K562 (cell line): Measurements from ENCODE around the gene KNL1. TPM values are rescaled to one million over a fixed set of nuclear protein-coding genes. Genes with fewer than 3 reads are reported as not detected.

Source experiments
- CEBPG ChIP-seq, 3 experiments: fragments of 200-800 bp in 1 of 3; sonication (Bioruptor generic) in 1 of 3; sonication (generic) in 1 of 3; formaldehyde crosslinking in 1 of 3; IDR thresholded peaks in 2 of 3; conservative IDR thresholded peaks in 1 of 3; 2 replicates each; pipeline versions ENCODE4 v1.6.1 to v1.8.0; 2016 to 2022; ENCODE audit warnings: missing compliant biosample characterization in 2 of 3, missing genetic modification characterization in 2 of 3, mild to moderate bottlenecking in 1 of 3, missing genetic modification reagents in 1 of 3
- DIDO1 ChIP-seq: fragments of 450-650 bp; IDR thresholded peaks from 2 replicates; pipeline ENCODE4 v1.6.1; 2016; ENCODE audit warnings: low read depth, missing biosample characterization, missing genetic modification characterization
- DMBX1 ChIP-seq: fragments of 250-450 bp; sonication (Bioruptor Pico); IDR thresholded peaks from 2 replicates; pipeline ENCODE4 v1.8.0; 2022; ENCODE audit warnings: inconsistent platforms, mild to moderate bottlenecking, moderate library complexity, borderline replicate concordance
- ESRRA ChIP-seq: fragments of 450-650 bp; IDR thresholded peaks from 2 replicates; pipeline ENCODE4 v1.6.1; 2014; ENCODE audit warnings: low read depth, mild to moderate bottlenecking, moderate library complexity, borderline replicate concordance
- FOXM1 ChIP-seq, 2 experiments: fragments of 450-650 bp in 1 of 2; sonication (generic) in 1 of 2; formaldehyde crosslinking in 1 of 2; IDR thresholded peaks; 2 replicates each; pipeline versions ENCODE4 v1.6.1 to v1.9.0; 2017 to 2022; ENCODE audit warnings: low read depth in 2 of 2, mild to moderate bottlenecking in 2 of 2, missing genetic modification reagents in 1 of 2, moderate library complexity in 1 of 2
- HDAC1 ChIP-seq, 2 experiments: fragments of 450-650 bp; IDR thresholded peaks; 2 replicates each; pipeline ENCODE4 v1.6.1; 2016 to 2017; ENCODE audit warnings: inconsistent platforms in 1 of 2, mild to moderate bottlenecking in 1 of 2, moderate library complexity in 1 of 2
- IFI16 ChIP-seq: fragments of 250-450 bp; sonication (Bioruptor Pico); IDR thresholded peaks from 2 replicates; pipeline ENCODE4 v2.1.2; 2022; ENCODE audit warnings: mild to moderate bottlenecking, inconsistent platforms
- IRF9 ChIP-seq: fragments of 450-650 bp; IDR thresholded peaks from 2 replicates; pipeline ENCODE4 v1.6.1; 2016; ENCODE audit warnings: missing biosample characterization, missing genetic modification characterization
- KAT7 ChIP-seq: sonication (generic); formaldehyde crosslinking; IDR thresholded peaks from 2 replicates; pipeline ENCODE4 v1.8.0; 2022; ENCODE audit warnings: missing genetic modification reagents, mild to moderate bottlenecking, borderline replicate concordance
- NFRKB ChIP-seq: fragments of 450-650 bp; IDR thresholded peaks from 2 replicates; pipeline ENCODE4 v1.6.1; 2016; ENCODE audit warnings: low read depth
- NRF1 ChIP-seq, 2 experiments: fragments of 450-650 bp; IDR thresholded peaks in 1 of 2; conservative IDR thresholded peaks in 1 of 2; 2 replicates each; pipeline ENCODE4 v1.6.1; 2014; ENCODE audit warnings: mild to moderate bottlenecking in 2 of 2
- OTX1 ChIP-seq: fragments of 450-650 bp; formaldehyde crosslinking; IDR thresholded peaks from 2 replicates; pipeline ENCODE4 v1.4.0; 2022; ENCODE audit warnings: mild to moderate bottlenecking
- RBM17 ChIP-seq: fragments of 200-400 bp; formaldehyde crosslinking; IDR thresholded peaks from 2 replicates; pipeline ENCODE4 v1.6.1; 2017; ENCODE audit warnings: low read depth, mild to moderate bottlenecking, low read length, borderline replicate concordance
- RBM39 ChIP-seq: fragments of 200-400 bp; formaldehyde crosslinking; optimal IDR thresholded peaks from 2 replicates; pipeline ENCODE3; 2018; ENCODE audit warnings: low read depth, low read length
- TCFL5 ChIP-seq: fragments of 250-450 bp; sonication (Bioruptor Pico); conservative IDR thresholded peaks from 2 replicates; pipeline ENCODE4 v1.6.1; 2021; ENCODE audit warnings: mild to moderate bottlenecking, moderate library complexity, matching md5 sums
- ZBTB33 ChIP-seq: sonication (generic); formaldehyde crosslinking; IDR thresholded peaks from 2 replicates; pipeline ENCODE4 v1.8.1; 2023; ENCODE audit warnings: mild to moderate bottlenecking, missing genetic modification reagents
- polyA plus RNA-seq, 8 experiments: library from polyadenylated mRNA; depleted of rRNA in 4 of 8; stranded (reverse) in 5 of 8; unstranded in 3 of 8; fragments of >200 nt; fragmentation: Nextera tagmentation in 2 of 8; fragmentation: Illumina TruSeq in 1 of 8; extraction: Ambion mirVana in 2 of 8; extraction: Trizol in 1 of 8; gene quantifications; 2 replicates each; pipeline versions ENCODE4 v1.2.1 to v1.2.3, GENCODE V29; 2011 to 2014; ENCODE audit warnings: inconsistent platforms in 1 of 8, missing spikeins in 1 of 8
- total RNA-seq, 7 experiments: library from RNA; depleted of rRNA in 6 of 7; stranded (reverse); fragments of >200 nt in 6 of 7; fragmentation: Illumina TruSeq in 2 of 7; extraction: Trizol in 2 of 7; gene quantifications; 2 replicates each; pipeline versions ENCODE4 v1.2.1 to v1.2.3, GENCODE V29; 2011 to 2021; ENCODE audit warnings: low replicate concordance in 1 of 7
- TF ChIP-seq, protein P1 (sequence below): fragments of 450-650 bp; IDR thresholded peaks from 2 replicates; pipeline ENCODE4 v1.6.1; 2016; ENCODE audit warnings: borderline replicate concordance
- TF ChIP-seq, protein P2 (sequence below): sonication (generic); formaldehyde crosslinking; IDR thresholded peaks from 2 replicates; pipeline ENCODE4 v1.8.1; 2023; ENCODE audit warnings: mild to moderate bottlenecking, missing genetic modification reagents

Gene KNL1
- total and polyA plus RNA-seq, 9 of the 15 experiments (the other 6 are each of a cell fraction or from before 2014, with no cell fraction given), result 14.5 to 65.4 (median 34.6) TPM

GRCh38 chr15:40569129-40569953 is 24.7 kb upstream of the KNL1 start, which contains the start of gene RPUSD2 (continued):
- TF ChIP-seq, protein P1, sequence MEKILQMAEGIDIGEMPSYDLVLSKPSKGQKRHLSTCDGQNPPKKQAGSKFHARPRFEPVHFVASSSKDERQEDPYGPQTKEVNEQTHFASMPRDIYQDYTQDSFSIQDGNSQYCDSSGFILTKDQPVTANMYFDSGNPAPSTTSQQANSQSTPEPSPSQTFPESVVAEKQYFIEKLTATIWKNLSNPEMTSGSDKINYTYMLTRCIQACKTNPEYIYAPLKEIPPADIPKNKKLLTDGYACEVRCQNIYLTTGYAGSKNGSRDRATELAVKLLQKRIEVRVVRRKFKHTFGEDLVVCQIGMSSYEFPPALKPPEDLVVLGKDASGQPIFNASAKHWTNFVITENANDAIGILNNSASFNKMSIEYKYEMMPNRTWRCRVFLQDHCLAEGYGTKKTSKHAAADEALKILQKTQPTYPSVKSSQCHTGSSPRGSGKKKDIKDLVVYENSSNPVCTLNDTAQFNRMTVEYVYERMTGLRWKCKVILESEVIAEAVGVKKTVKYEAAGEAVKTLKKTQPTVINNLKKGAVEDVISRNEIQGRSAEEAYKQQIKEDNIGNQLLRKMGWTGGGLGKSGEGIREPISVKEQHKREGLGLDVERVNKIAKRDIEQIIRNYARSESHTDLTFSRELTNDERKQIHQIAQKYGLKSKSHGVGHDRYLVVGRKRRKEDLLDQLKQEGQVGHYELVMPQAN, result peak; percentile 99
- TF ChIP-seq OTX1 (CRISPR knock-in tag) (0 out of 2 replicates have a peak, but pooled peaks have one; percentile 41), NRF1 (conservative IDR thresholded peaks at IDR 0.05 in 1 of 2, IDR thresholded peaks at IDR 0.05 in 1 of 2) (peak in 1 of 2 experiments; percentile 13; a peak in 1 of 4 replicates), ZBTB33 (CRISPR knock-in tag) (no peak), HDAC1 (IDR thresholded peaks at IDR 0.05) (peak; percentile 24 to 99; a peak in 3 of 4 replicates), RBM17 (no peak), FOXM1 (IDR thresholded peaks at IDR 0.05; ENCODE audit: low read depth) (no peak), FOXM1 (CRISPR knock-in tag; IDR thresholded peaks at IDR 0.05; ENCODE audit: low read depth) (no peak), DMBX1 (no peak), RBM39 (no peak), IFI16 (CRISPR knock-in tag) (no peak), ESRRA (0 out of 2 replicates have a peak, but pooled peaks have one; percentile 49), IRF9 (tag) (no peak), CEBPG (CRISPR knock-in tag; IDR thresholded peaks at IDR 0.05) (no peak), CEBPG (tag; conservative IDR thresholded peaks at IDR 0.05 in 1 of 2, IDR thresholded peaks at IDR 0.05 in 1 of 2) (no peak), KAT7 (CRISPR knock-in tag) (peak; percentile 62; the same call in 1 of the 2 replicates), NFRKB (no peak), DIDO1 (tag) (peak; percentile 89), TCFL5 (CRISPR knock-in tag) (no peak)
- TF ChIP-seq, protein P2, sequence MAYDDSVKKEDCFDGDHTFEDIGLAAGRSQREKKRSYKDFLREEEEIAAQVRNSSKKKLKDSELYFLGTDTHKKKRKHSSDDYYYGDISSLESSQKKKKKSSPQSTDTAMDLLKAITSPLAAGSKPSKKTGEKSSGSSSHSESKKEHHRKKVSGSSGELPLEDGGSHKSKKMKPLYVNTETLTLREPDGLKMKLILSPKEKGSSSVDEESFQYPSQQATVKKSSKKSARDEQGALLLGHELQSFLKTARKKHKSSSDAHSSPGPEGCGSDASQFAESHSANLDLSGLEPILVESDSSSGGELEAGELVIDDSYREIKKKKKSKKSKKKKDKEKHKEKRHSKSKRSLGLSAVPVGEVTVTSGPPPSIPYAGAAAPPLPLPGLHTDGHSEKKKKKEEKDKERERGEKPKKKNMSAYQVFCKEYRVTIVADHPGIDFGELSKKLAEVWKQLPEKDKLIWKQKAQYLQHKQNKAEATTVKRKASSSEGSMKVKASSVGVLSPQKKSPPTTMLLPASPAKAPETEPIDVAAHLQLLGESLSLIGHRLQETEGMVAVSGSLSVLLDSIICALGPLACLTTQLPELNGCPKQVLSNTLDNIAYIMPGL, result 0 out of 2 replicates have a peak, but pooled peaks have one; percentile 42
